H1 (cell line): ENCODE data around the gene MYOM3. TPM values are rescaled to one million over a fixed set of nuclear protein-coding genes. Genes with fewer than 3 reads are reported as not detected.

Experiments used
- EGR1 ChIP-seq: IDR thresholded peaks from 2 replicates; pipeline ENCODE4 v1.6.1; 2011; ENCODE audit warnings: low read depth, low read length, borderline replicate concordance
- SAP30 ChIP-seq: fragments of 300-600 bp; sonication (generic); IDR thresholded peaks from 2 replicates; pipeline ENCODE4 v1.7.1; 2012; ENCODE audit warnings: low read length, moderate library complexity, mild to moderate bottlenecking, inconsistent platforms; ENCODE audit not compliant: insufficient read depth, insufficient replicate concordance
- SIRT6 ChIP-seq: IDR thresholded peaks from one replicate; pipeline ENCODE4 v1.7.1; 2012; ENCODE audit warnings: low read length, inconsistent platforms
- SIX5 ChIP-seq: IDR thresholded peaks from 2 replicates; pipeline ENCODE4 v1.6.1; 2011; ENCODE audit warnings: mild to moderate bottlenecking, low read depth, low read length
- ZNF274 ChIP-seq: IDR thresholded peaks from 2 replicates; pipeline ENCODE4 v1.7.0; 2012; ENCODE audit warnings: low read length, borderline replicate concordance; ENCODE audit errors: extremely low read depth
- polyA plus RNA-seq, 7 experiments: library from polyadenylated mRNA; depleted of rRNA in 3 of 7; stranded (reverse) in 5 of 7; unstranded in 2 of 7; fragments of >200 nt in 5 of 7; fragments of 200-250 nt in 2 of 7; gene quantifications; 1 replicate in 5 of 7; 2 replicates in 1 of 7; 4 replicates in 1 of 7; pipeline versions ENCODE4 v1.2.1 to v1.2.3, GENCODE V29; 2011 to 2013; ENCODE audit warnings: missing spikeins in 2 of 7, mixed read lengths in 2 of 7
- total RNA-seq: library from RNA; stranded (reverse); fragmentation: NEBNext Ultra II Directional; extraction: Animal tissue kit (Norgen Biotek cat#: 25700); gene quantifications from 2 replicates; pipeline ENCODE4 v1.2.1, GENCODE V29; 2021
- TF ChIP-seq, protein P1 (sequence below): fragments of 300-600 bp; sonication (generic); IDR thresholded peaks from 2 replicates; pipeline ENCODE4 v1.7.1; 2012; ENCODE audit warnings: low read length, moderate library complexity, mild to moderate bottlenecking, inconsistent platforms; ENCODE audit not compliant: insufficient replicate concordance
- TF ChIP-seq, protein P2 (sequence below), 3 experiments: IDR thresholded peaks; 1 replicate in 2 of 3; 2 replicates in 1 of 3; pipeline versions ENCODE4 v1.5.1 to v1.6.1; 2011; ENCODE audit warnings: low read length in 3 of 3, mild to moderate bottlenecking in 3 of 3, inconsistent platforms in 2 of 3, low read depth in 1 of 3, moderate library complexity in 1 of 3; ENCODE audit not compliant: insufficient read depth in 1 of 3; ENCODE audit errors: control extremely low read depth in 1 of 3

MYOM3 gene
- total and polyA plus RNA-seq, 2 of the 8 experiments (the other 6 are each of a cell fraction or from before 2014, with no cell fraction given) = 0.08 to 0.09 TPM

DNA sequence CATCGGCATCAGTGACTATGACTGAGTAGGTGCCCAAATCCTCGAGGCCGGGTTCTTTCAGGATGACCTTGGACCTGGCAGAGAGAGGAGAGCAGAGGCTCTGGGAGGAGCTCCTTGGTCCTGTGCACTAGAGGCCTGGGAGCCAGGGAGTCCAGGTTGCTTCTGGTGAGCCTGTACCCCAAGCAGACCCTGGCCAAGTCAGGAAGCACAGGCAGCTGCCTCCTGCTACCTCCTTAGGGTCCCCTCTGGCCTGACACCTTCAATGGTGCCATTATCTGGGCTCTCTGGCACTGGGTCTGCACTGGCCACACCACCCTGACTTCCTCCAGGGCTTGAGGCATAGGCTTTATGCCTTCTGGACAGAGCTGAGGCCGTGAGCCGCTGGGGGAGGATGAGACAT, 37.7 kb downstream of the MYOM3 start (continued):
- TF ChIP-seq, protein P1, sequence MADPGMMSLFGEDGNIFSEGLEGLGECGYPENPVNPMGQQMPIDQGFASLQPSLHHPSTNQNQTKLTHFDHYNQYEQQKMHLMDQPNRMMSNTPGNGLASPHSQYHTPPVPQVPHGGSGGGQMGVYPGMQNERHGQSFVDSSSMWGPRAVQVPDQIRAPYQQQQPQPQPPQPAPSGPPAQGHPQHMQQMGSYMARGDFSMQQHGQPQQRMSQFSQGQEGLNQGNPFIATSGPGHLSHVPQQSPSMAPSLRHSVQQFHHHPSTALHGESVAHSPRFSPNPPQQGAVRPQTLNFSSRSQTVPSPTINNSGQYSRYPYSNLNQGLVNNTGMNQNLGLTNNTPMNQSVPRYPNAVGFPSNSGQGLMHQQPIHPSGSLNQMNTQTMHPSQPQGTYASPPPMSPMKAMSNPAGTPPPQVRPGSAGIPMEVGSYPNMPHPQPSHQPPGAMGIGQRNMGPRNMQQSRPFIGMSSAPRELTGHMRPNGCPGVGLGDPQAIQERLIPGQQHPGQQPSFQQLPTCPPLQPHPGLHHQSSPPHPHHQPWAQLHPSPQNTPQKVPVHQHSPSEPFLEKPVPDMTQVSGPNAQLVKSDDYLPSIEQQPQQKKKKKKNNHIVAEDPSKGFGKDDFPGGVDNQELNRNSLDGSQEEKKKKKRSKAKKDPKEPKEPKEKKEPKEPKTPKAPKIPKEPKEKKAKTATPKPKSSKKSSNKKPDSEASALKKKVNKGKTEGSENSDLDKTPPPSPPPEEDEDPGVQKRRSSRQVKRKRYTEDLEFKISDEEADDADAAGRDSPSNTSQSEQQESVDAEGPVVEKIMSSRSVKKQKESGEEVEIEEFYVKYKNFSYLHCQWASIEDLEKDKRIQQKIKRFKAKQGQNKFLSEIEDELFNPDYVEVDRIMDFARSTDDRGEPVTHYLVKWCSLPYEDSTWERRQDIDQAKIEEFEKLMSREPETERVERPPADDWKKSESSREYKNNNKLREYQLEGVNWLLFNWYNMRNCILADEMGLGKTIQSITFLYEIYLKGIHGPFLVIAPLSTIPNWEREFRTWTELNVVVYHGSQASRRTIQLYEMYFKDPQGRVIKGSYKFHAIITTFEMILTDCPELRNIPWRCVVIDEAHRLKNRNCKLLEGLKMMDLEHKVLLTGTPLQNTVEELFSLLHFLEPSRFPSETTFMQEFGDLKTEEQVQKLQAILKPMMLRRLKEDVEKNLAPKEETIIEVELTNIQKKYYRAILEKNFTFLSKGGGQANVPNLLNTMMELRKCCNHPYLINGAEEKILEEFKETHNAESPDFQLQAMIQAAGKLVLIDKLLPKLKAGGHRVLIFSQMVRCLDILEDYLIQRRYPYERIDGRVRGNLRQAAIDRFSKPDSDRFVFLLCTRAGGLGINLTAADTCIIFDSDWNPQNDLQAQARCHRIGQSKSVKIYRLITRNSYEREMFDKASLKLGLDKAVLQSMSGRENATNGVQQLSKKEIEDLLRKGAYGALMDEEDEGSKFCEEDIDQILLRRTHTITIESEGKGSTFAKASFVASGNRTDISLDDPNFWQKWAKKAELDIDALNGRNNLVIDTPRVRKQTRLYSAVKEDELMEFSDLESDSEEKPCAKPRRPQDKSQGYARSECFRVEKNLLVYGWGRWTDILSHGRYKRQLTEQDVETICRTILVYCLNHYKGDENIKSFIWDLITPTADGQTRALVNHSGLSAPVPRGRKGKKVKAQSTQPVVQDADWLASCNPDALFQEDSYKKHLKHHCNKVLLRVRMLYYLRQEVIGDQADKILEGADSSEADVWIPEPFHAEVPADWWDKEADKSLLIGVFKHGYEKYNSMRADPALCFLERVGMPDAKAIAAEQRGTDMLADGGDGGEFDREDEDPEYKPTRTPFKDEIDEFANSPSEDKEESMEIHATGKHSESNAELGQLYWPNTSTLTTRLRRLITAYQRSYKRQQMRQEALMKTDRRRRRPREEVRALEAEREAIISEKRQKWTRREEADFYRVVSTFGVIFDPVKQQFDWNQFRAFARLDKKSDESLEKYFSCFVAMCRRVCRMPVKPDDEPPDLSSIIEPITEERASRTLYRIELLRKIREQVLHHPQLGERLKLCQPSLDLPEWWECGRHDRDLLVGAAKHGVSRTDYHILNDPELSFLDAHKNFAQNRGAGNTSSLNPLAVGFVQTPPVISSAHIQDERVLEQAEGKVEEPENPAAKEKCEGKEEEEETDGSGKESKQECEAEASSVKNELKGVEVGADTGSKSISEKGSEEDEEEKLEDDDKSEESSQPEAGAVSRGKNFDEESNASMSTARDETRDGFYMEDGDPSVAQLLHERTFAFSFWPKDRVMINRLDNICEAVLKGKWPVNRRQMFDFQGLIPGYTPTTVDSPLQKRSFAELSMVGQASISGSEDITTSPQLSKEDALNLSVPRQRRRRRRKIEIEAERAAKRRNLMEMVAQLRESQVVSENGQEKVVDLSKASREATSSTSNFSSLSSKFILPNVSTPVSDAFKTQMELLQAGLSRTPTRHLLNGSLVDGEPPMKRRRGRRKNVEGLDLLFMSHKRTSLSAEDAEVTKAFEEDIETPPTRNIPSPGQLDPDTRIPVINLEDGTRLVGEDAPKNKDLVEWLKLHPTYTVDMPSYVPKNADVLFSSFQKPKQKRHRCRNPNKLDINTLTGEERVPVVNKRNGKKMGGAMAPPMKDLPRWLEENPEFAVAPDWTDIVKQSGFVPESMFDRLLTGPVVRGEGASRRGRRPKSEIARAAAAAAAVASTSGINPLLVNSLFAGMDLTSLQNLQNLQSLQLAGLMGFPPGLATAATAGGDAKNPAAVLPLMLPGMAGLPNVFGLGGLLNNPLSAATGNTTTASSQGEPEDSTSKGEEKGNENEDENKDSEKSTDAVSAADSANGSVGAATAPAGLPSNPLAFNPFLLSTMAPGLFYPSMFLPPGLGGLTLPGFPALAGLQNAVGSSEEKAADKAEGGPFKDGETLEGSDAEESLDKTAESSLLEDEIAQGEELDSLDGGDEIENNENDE = no peak
- TF ChIP-seq, protein P2, sequence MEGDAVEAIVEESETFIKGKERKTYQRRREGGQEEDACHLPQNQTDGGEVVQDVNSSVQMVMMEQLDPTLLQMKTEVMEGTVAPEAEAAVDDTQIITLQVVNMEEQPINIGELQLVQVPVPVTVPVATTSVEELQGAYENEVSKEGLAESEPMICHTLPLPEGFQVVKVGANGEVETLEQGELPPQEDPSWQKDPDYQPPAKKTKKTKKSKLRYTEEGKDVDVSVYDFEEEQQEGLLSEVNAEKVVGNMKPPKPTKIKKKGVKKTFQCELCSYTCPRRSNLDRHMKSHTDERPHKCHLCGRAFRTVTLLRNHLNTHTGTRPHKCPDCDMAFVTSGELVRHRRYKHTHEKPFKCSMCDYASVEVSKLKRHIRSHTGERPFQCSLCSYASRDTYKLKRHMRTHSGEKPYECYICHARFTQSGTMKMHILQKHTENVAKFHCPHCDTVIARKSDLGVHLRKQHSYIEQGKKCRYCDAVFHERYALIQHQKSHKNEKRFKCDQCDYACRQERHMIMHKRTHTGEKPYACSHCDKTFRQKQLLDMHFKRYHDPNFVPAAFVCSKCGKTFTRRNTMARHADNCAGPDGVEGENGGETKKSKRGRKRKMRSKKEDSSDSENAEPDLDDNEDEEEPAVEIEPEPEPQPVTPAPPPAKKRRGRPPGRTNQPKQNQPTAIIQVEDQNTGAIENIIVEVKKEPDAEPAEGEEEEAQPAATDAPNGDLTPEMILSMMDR (IDR thresholded peaks at IDR 0.05; ENCODE audit: control extremely low read depth in 1 of 3, insufficient read depth in 1 of 3, low read depth in 1 of 3, low read length in 3 of 3) = no peak
- TF ChIP-seq EGR1 (no peak), SIX5 (no peak), ZNF274 (no peak), SIRT6 (no peak), SAP30 (no peak)
